B cell (primary cell): ENCODE data around the gene CFB. TPM values are rescaled to one million over a fixed set of nuclear protein-coding genes. Genes with fewer than 3 reads are reported as not detected.

Source experiments
- ATAC-seq: fragments of 200-7000 bp; cut with Tn5 transposase; one replicate; pipeline ENCODE4 v1.10.0; 2021; ENCODE audit warnings: low read depth, mild to moderate bottlenecking, moderate number of reproducible peaks, moderate library complexity
- CTCF ChIA-PET: fragments of 350-600 bp; sonication (Branson Sonifier 250); formaldehyde crosslinking; loops from one replicate; lab custom pipeline; 2021; ENCODE audit warnings: antibody characterized with exemption, inconsistent platforms; lab: Charles Lee
- POLR2A ChIA-PET: fragments of 350-600 bp; sonication (Branson Sonifier 250); formaldehyde crosslinking; loops from one replicate; lab custom pipeline; 2021; ENCODE audit warnings: antibody characterized with exemption; lab: Charles Lee
- DNase-seq: peaks from one replicate; pipeline ENCODE4 v3.0.0; 2013
- H2AFZ ChIP-seq: 2 replicates; pipeline ENCODE4 v1.6.1; 2012; ENCODE audit warnings: mild to moderate bottlenecking, low read depth, low read length; ENCODE audit not compliant: insufficient read depth, poor library complexity, severe bottlenecking
- H3K27ac ChIP-seq, 2 donors: 1 replicate in 1 of 2; 2 replicates in 1 of 2; pipeline ENCODE4 v1.5.1; 2012 to 2013; ENCODE audit warnings: low read length in 2 of 2, mild to moderate bottlenecking in 2 of 2, moderate library complexity in 1 of 2
- H3K27me3 ChIP-seq, 4 experiments: fragments of 200-600 bp in 1 of 4; sonication (generic) in 1 of 4; replicated peaks in 1 of 4; 1 replicate in 2 of 4; 2 replicates in 2 of 4; pipeline versions ENCODE4 v1.6.1 to v1.7.0; 2013 to 2016; ENCODE audit warnings: low read length in 3 of 4, mild to moderate bottlenecking in 2 of 4, mixed read lengths in 1 of 4, moderate library complexity in 1 of 4; ENCODE audit not compliant: insufficient read depth in 4 of 4, control insufficient read depth in 3 of 4; ENCODE audit errors: control extremely low read depth in 1 of 4
- H3K36me3 ChIP-seq, 2 experiments: replicated peaks in 1 of 2; 1 replicate in 1 of 2; 2 replicates in 1 of 2; pipeline versions ENCODE4 v1.6.1 to v1.7.1; 2013; ENCODE audit warnings: low read length in 1 of 2; ENCODE audit not compliant: insufficient read depth in 2 of 2, control insufficient read depth in 1 of 2; ENCODE audit errors: control extremely low read depth in 1 of 2, extremely low read depth in 1 of 2
- H3K4me1 ChIP-seq, 2 donors: fragments of 200-600 bp in 1 of 2; sonication (generic) in 1 of 2; 1 replicate in 1 of 2; 2 replicates in 1 of 2; pipeline versions ENCODE4 v1.5.1 to v1.6.1; 2013 to 2017; ENCODE audit warnings: low read length in 2 of 2; ENCODE audit not compliant: control insufficient read depth in 2 of 2, insufficient read depth in 2 of 2
- H3K4me2 ChIP-seq: replicated peaks from 2 replicates; pipeline ENCODE3; 2012; ENCODE audit warnings: mild to moderate bottlenecking, low read depth, low read length; ENCODE audit not compliant: poor library complexity, severe bottlenecking
- H3K4me3 ChIP-seq, 5 experiments: fragments of 200-600 bp in 1 of 5; sonication (generic) in 1 of 5; 1 replicate in 3 of 5; 2 replicates in 2 of 5; pipeline versions ENCODE4 v1.5.1 to v1.7.0; 2011 to 2016; ENCODE audit warnings: low read length in 4 of 5, mild to moderate bottlenecking in 4 of 5, low read depth in 2 of 5, control low read depth in 1 of 5, moderate library complexity in 1 of 5; ENCODE audit not compliant: insufficient read depth in 1 of 5; ENCODE audit errors: control extremely low read depth in 1 of 5, extremely low read depth in 1 of 5
- H3K79me2 ChIP-seq: fragments of 200-600 bp; sonication (generic); one replicate; pipeline ENCODE4 v1.6.0; 2016; ENCODE audit warnings: low read length; ENCODE audit not compliant: control insufficient read depth, insufficient read depth
- H3K9ac ChIP-seq: fragments of 200-600 bp; sonication (generic); 2 replicates; pipeline ENCODE4 v1.6.1; 2017; ENCODE audit warnings: mild to moderate bottlenecking, low read length, moderate library complexity
- H3K9me3 ChIP-seq, 3 donors: one replicate each; pipeline versions ENCODE4 v1.6.1 to v1.7.1; 2013; ENCODE audit warnings: low read length in 2 of 3; ENCODE audit not compliant: control insufficient read depth in 2 of 3, insufficient read depth in 1 of 3; ENCODE audit errors: control extremely low read depth in 1 of 3
- H4K20me1 ChIP-seq: 2 replicates; pipeline ENCODE4 v1.6.0; 2012; ENCODE audit warnings: mild to moderate bottlenecking, low read length; ENCODE audit not compliant: insufficient read depth, control insufficient read depth, poor library complexity, severe bottlenecking
- H3K27ac Mint-ChIP-seq: one replicate; pipeline ENCODE4 v1.8.0; 2021; ENCODE audit warnings: mixed read lengths
- H3K27me3 Mint-ChIP-seq: one replicate; pipeline ENCODE4 v1.8.0; 2021; ENCODE audit warnings: mixed read lengths
- H3K4me1 Mint-ChIP-seq: one replicate; pipeline ENCODE4 v1.8.0; 2021; ENCODE audit warnings: mixed read lengths
- H3K4me3 Mint-ChIP-seq: one replicate; pipeline ENCODE4 v1.8.0; 2021; ENCODE audit warnings: mixed read lengths
- H3K9me3 Mint-ChIP-seq: one replicate; pipeline ENCODE4 v1.8.0; 2022; ENCODE audit warnings: mixed read lengths; ENCODE audit not compliant: insufficient read depth
- CTCF ChIP-seq: fragments of 200-600 bp; IDR thresholded peaks from one replicate; pipeline ENCODE4 v1.8.0; 2022; ENCODE audit warnings: antibody characterized with exemption, mild to moderate bottlenecking
- EZH2 ChIP-seq: IDR thresholded peaks from 2 replicates; pipeline ENCODE4 v1.6.1; 2012; ENCODE audit warnings: borderline replicate concordance, low read depth, mild to moderate bottlenecking, moderate library complexity, low read length; ENCODE audit not compliant: insufficient read depth, poor library complexity, severe bottlenecking
- WGBS: methylation state at CpG from one replicate; pipeline ENCODE4 v1.1.5; 2013; ENCODE audit warnings: missing lambda C conversion rate; ENCODE audit not compliant: insufficient coverage; 5-methylcytosine and 5-hydroxymethylcytosine counted together
- intact Hi-C: fragments of 100-400 bp; cut with micrococcal nuclease; formaldehyde crosslinking; loops from one replicate; pipeline ENCODE4 v1.10.0; 2022
- polyA plus RNA-seq: library from polyadenylated mRNA; depleted of rRNA; stranded (reverse); fragments of >200 nt; gene quantifications from 2 replicates; pipeline ENCODE4 v1.2.3, GENCODE V29; 2012
- total RNA-seq, 2 donors: library from RNA; stranded (reverse); fragments of 120-200 nt in 1 of 2; gene quantifications; 1 replicate in 1 of 2; 2 replicates in 1 of 2; pipeline versions ENCODE4 v1.2.3 to v1.2.4, GENCODE V29; 2013 to 2022

The CFB gene
- total and polyA plus RNA-seq, 2 donors (not counting 1 experiment from before 2014, with no cell fraction given), result not detected

DNA sequence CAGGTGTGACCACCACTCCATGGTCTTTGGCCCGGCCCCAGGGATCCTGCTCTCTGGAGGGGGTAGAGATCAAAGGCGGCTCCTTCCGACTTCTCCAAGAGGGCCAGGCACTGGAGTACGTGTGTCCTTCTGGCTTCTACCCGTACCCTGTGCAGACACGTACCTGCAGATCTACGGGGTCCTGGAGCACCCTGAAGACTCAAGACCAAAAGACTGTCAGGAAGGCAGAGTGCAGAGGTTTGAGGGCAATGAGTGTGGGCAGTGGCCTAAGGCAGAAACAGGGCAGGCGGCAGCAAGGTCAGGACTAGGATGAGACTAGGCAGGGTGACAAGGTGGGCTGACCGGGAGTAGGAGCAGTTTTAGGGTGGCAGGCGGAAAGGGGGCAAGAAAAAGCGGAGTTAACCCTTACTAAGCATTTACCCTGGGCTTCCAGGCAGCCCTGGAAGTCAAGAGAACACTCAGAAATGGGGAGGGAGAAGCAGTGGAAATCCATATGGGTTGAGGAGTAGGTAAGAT, 533 bp downstream of the CFB start:
- Histone ChIP-seq H3K9ac (no peak overlapping the region), H2AFZ (no peak overlapping the region), H3K4me2 (no peak overlapping the region), H3K4me3 (no peak overlapping the region), H3K36me3 (peaks cover 0 to 5% of the 10 kb centered on the region in 2 experiments), H4K20me1 (no peaks in the 10 kb centered on the region), H3K4me1 (no peaks in the 10 kb centered on the region), H3K27ac (no peak overlapping the region), H3K27me3 (peaks cover 0 to 26% (median 5%) of the 10 kb centered on the region in 4 experiments), H3K79me2 (no peaks in the 10 kb centered on the region), H3K9me3 (no peaks in the 10 kb centered on the region)
- intact Hi-C loops, result no loop called here
- H3K27me3 Mint-ChIP-seq, result peaks cover 18% of the 10 kb centered on the region
- H3K27ac Mint-ChIP-seq, result no peak overlapping the region
- TF ChIP-seq EZH2, result no peak
- no peak for TF ChIP-seq CTCF
- CTCF ChIA-PET, result no interaction called here
- DNase-seq, result no peak
- H3K4me1 Mint-ChIP-seq, result no peaks in the 10 kb centered on the region
- no peak overlapping the region for H3K4me3 Mint-ChIP-seq
- 86% methylated on average over 7 of the region's 11 CpGs for WGBS
- no peaks in the 10 kb centered on the region for H3K9me3 Mint-ChIP-seq
- ATAC-seq, result no peak
- POLR2A ChIA-PET, result no interaction called here

- Mint-ChIP-seq H3K27me3 (peaks cover 17% of the 10 kb centered on the region), H3K4me1 (no peaks in the 10 kb centered on the region), H3K27ac (no peak overlapping the region), H3K9me3 (no peaks in the 10 kb centered on the region), H3K4me3 (no peak overlapping the region)
- Histone ChIP-seq H3K27me3 (peaks cover 0 to 26% (median 5%) of the 10 kb centered on the region in 4 experiments), H3K36me3 (peaks cover 0 to 12% of the 10 kb centered on the region in 2 experiments), H2AFZ (no peak overlapping the region), H3K4me2 (no peak overlapping the region), H3K4me3 (no peak overlapping the region), H3K4me1 (no peaks in the 10 kb centered on the region), H4K20me1 (no peaks in the 10 kb centered on the region), H3K79me2 (no peaks in the 10 kb centered on the region), H3K9ac (no peak overlapping the region), H3K9me3 (no peaks in the 10 kb centered on the region), H3K27ac (no peak overlapping the region)
- ChIA-PET CTCF (no interaction called here), POLR2A (no interaction called here)
- TF ChIP-seq CTCF (no peak), EZH2 (no peak)
- WGBS, result 92% methylated on average over 22 of the region's 24 CpGs
- ATAC-seq (no peak), DNase-seq (no peak)
- intact Hi-C loops, result no loop called here
Measured at GRCh38 chr6:31947070-31947675, 1.3 kb downstream of the CFB start.
